C4-2B (cell line): Measurements from ENCODE around the gene EHBP1.

ENCODE experiments used
- CTCF ChIP-seq: fragments of 450-650 bp; conservative IDR thresholded peaks from 2 replicates; pipeline ENCODE4 v1.5.1; 2017; ENCODE audit warnings: mild to moderate bottlenecking
- ZFX ChIP-seq: fragments of 450-650 bp; IDR thresholded peaks from 2 replicates; pipeline ENCODE4 v1.6.1; 2017

GRCh38 chr2:62913311-62913710 is 207.8 kb downstream of the EHBP1 start:
- TF ChIP-seq CTCF (no peak), ZFX (no peak)
